ENCODE data around the gene BRPF1. TPM values are rescaled to one million over a fixed set of nuclear protein-coding genes. Genes with fewer than 3 reads are reported as not detected.

Gene BRPF1
- total and polyA plus RNA-seq, 2 donors = 11.9 to 19.1 TPM

- H3K36me3 ChIP-seq (ENCODE audit: control insufficient read depth in 2 of 2, insufficient read depth in 2 of 2, low read length in 1 of 2) = peaks cover 35 to 43% of the 10 kb centered on the region in 2 donors
- 98% methylated on average over 11 of the region's 11 CpGs for WGBS
- H3K4me3 ChIP-seq (ENCODE audit: low read length in 2 of 2) = no peak overlapping the region
Observed at GRCh38 chr3:9794400-9794799, 62.9 kb downstream of the BRPF1 start.

GRCh38 chr3:9795207-9795606 lies 63.7 kb downstream of the BRPF1 start:
- H3K36me3 ChIP-seq (ENCODE audit: control insufficient read depth in 2 of 2, insufficient read depth in 2 of 2, low read length in 1 of 2) = peaks cover 35 to 43% of the 10 kb centered on the region in 2 donors
- peaks cover 0 to 1% of the 10 kb centered on the region in 2 donors for H3K9me3 ChIP-seq (ENCODE audit: control insufficient read depth in 2 of 2, insufficient read depth in 1 of 2, low read length in 1 of 2)
- peaks cover 15 to 24% of the 10 kb centered on the region in 2 donors for H3K4me1 ChIP-seq (ENCODE audit: control insufficient read depth in 2 of 2, insufficient read depth in 2 of 2, low read length in 2 of 2)
- H3K27me3 ChIP-seq (ENCODE audit: control insufficient read depth in 2 of 2, insufficient read depth in 1 of 2, low read length in 1 of 2) = no peaks in the 10 kb centered on the region
- WGBS = 96% methylated on average over 5 of the region's 5 CpGs
- no peak overlapping the region for H3K27ac ChIP-seq (ENCODE audit: low read depth in 1 of 2, low read length in 1 of 2)
- no peak overlapping the region for H3K4me3 ChIP-seq (ENCODE audit: low read length in 2 of 2)
- no peak for DNase-seq (ENCODE audit: low read depth in 6 of 9, low spot score in 9 of 9)

More at GRCh38 chr3:9794400-9794799, 62.9 kb downstream of the BRPF1 start:
- H3K4me1 ChIP-seq (ENCODE audit: control insufficient read depth in 2 of 2, insufficient read depth in 2 of 2, low read length in 2 of 2) = peaks cover 15 to 24% of the 10 kb centered on the region in 2 donors
- no peak for DNase-seq (ENCODE audit: low read depth in 6 of 9, low spot score in 9 of 9)
- no peaks in the 10 kb centered on the region for H3K27me3 ChIP-seq (ENCODE audit: control insufficient read depth in 2 of 2, insufficient read depth in 1 of 2, low read length in 1 of 2)
- H3K27ac ChIP-seq (ENCODE audit: low read depth in 1 of 2, low read length in 1 of 2) = no peak overlapping the region
- peaks cover 0 to 1% of the 10 kb centered on the region in 2 donors for H3K9me3 ChIP-seq (ENCODE audit: control insufficient read depth in 2 of 2, insufficient read depth in 1 of 2, low read length in 1 of 2)

GRCh38 chr3:9797196-9797945 lies 65.8 kb downstream of the BRPF1 start:
- Histone ChIP-seq H3K27me3 (ENCODE audit: control insufficient read depth in 2 of 2, insufficient read depth in 1 of 2, low read length in 1 of 2) (no peaks in the 10 kb centered on the region), H3K9me3 (ENCODE audit: control insufficient read depth in 2 of 2, insufficient read depth in 1 of 2, low read length in 1 of 2) (no peaks in the 10 kb centered on the region), H3K4me1 (ENCODE audit: control insufficient read depth in 2 of 2, insufficient read depth in 2 of 2, low read length in 2 of 2) (peaks cover 7 to 13% of the 10 kb centered on the region in 2 donors), H3K36me3 (ENCODE audit: control insufficient read depth in 2 of 2, insufficient read depth in 2 of 2, low read length in 1 of 2) (peaks cover 45 to 59% of the 10 kb centered on the region in 2 donors), H3K4me3 (ENCODE audit: low read length in 2 of 2) (no peak overlapping the region), H3K27ac (ENCODE audit: low read depth in 1 of 2, low read length in 1 of 2) (no peak overlapping the region)
- DNase-seq (ENCODE audit: low read depth in 6 of 9, low spot score in 9 of 9) = no peak
- WGBS = 98% methylated on average over 12 of the region's 12 CpGs

Other genes with a start within 250 kb of the BRPF1 start
- not detected for gene LHFPL4, start 177.9 kb upstream of the BRPF1 start, total RNA-seq
- gene LHFPL4, start 177.9 kb upstream of the BRPF1 start, polyA plus RNA-seq = 0.05 TPM
- gene MTMR14, start 82.2 kb upstream of the BRPF1 start, total RNA-seq = 35.2 TPM
- gene MTMR14, start 82.2 kb upstream of the BRPF1 start, polyA plus RNA-seq = 35.3 TPM
- 0.14 TPM for gene CPNE9, start 27.9 kb upstream of the BRPF1 start, total RNA-seq
- 0.27 TPM for gene CPNE9, start 27.9 kb upstream of the BRPF1 start, polyA plus RNA-seq
- gene OGG1, start 18.2 kb downstream of the BRPF1 start, total RNA-seq = 20.7 TPM
- gene OGG1, start 18.2 kb downstream of the BRPF1 start, polyA plus RNA-seq = 16.6 TPM
- gene CAMK1, start 38.2 kb downstream of the BRPF1 start, total RNA-seq = 9.2 TPM
- 11.9 TPM for gene CAMK1, start 38.2 kb downstream of the BRPF1 start, polyA plus RNA-seq
- gene TADA3, start 60.7 kb downstream of the BRPF1 start, total RNA-seq = 43.6 TPM
- gene TADA3, start 60.7 kb downstream of the BRPF1 start, polyA plus RNA-seq = 47.6 TPM
- 187 TPM for gene ARPC4, start 61.3 kb downstream of the BRPF1 start, total RNA-seq
- gene ARPC4, start 61.3 kb downstream of the BRPF1 start, polyA plus RNA-seq = 106 TPM
- gene TTLL3, start 78.5 kb downstream of the BRPF1 start, total RNA-seq = 10.4 TPM
- gene TTLL3, start 78.5 kb downstream of the BRPF1 start, polyA plus RNA-seq = 84.0 TPM
- gene RPUSD3, start 112.3 kb downstream of the BRPF1 start, total RNA-seq = 25.0 TPM
- 25.5 TPM for gene RPUSD3, start 112.3 kb downstream of the BRPF1 start, polyA plus RNA-seq
- 0.14 TPM for gene CIDEC, start 148.5 kb downstream of the BRPF1 start, total RNA-seq
- 0.91 TPM for gene CIDEC, start 148.5 kb downstream of the BRPF1 start, polyA plus RNA-seq
- 24.2 TPM for gene JAGN1, start 158.9 kb downstream of the BRPF1 start, total RNA-seq
- gene JAGN1, start 158.9 kb downstream of the BRPF1 start, polyA plus RNA-seq = 37.5 TPM
- gene IL17RE, start 171.1 kb downstream of the BRPF1 start, total RNA-seq = 5.9 TPM
- 3.6 TPM for gene IL17RE, start 171.1 kb downstream of the BRPF1 start, polyA plus RNA-seq
- gene IL17RC, start 185.4 kb downstream of the BRPF1 start, total RNA-seq = 5.7 TPM
- 17.5 TPM for gene IL17RC, start 185.4 kb downstream of the BRPF1 start, polyA plus RNA-seq
- gene CRELD1, start 202.1 kb downstream of the BRPF1 start, total RNA-seq = 19.9 TPM
- gene CRELD1, start 202.1 kb downstream of the BRPF1 start, polyA plus RNA-seq = 36.4 TPM
- 1.4 TPM for gene PRRT3, start 220.7 kb downstream of the BRPF1 start, total RNA-seq
- 1.6 TPM for gene PRRT3, start 220.7 kb downstream of the BRPF1 start, polyA plus RNA-seq

Data from thymus (tissue), 11 donors.